Subcutaneous adipose tissue (tissue), 4 donors: Measurements from ENCODE around the gene RASGRF2. TPM values are rescaled to one million over a fixed set of nuclear protein-coding genes. Genes with fewer than 3 reads are reported as not detected.

Experiments used
- total RNA-seq, 4 donors: library from RNA; depleted of rRNA; stranded (reverse); fragments of >200 nt; gene quantifications; one replicate each; pipeline ENCODE4 v1.1.0, GENCODE V29; 2016
- TF ChIP-seq, protein P1 (sequence below): fragments of 450-650 bp; IDR thresholded peaks from one replicate; pipeline ENCODE4 v1.5.1; 2016; ENCODE audit warnings: low read depth, mild to moderate bottlenecking, control low read depth, antibody characterized with exemption, moderate library complexity

RASGRF2 gene
- total RNA-seq, 4 donors from 2014 or later = 6.6 to 34.9 (median 20.2) TPM

DNA sequence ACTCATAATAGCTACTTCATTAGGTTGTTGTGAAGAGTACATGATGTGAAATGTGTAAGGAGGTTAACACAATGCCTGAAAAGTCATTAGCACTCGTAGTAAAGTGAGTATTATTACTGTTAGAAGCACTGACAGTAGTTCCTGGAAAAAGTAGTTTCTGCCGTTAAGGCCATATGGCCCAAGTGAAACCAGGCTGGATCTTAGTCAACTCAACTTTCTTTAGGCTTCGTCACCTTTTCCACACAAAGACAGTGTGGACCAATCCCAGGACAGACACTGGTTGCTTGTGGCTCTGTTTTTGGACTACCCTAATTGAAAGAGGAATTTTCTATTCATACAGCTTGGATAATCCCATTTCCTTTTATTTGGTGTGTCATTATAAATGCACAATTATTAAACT lies 243.6 kb downstream of the RASGRF2 start:
- TF ChIP-seq, protein P1, sequence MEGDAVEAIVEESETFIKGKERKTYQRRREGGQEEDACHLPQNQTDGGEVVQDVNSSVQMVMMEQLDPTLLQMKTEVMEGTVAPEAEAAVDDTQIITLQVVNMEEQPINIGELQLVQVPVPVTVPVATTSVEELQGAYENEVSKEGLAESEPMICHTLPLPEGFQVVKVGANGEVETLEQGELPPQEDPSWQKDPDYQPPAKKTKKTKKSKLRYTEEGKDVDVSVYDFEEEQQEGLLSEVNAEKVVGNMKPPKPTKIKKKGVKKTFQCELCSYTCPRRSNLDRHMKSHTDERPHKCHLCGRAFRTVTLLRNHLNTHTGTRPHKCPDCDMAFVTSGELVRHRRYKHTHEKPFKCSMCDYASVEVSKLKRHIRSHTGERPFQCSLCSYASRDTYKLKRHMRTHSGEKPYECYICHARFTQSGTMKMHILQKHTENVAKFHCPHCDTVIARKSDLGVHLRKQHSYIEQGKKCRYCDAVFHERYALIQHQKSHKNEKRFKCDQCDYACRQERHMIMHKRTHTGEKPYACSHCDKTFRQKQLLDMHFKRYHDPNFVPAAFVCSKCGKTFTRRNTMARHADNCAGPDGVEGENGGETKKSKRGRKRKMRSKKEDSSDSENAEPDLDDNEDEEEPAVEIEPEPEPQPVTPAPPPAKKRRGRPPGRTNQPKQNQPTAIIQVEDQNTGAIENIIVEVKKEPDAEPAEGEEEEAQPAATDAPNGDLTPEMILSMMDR = no peak

GRCh38 chr5:81204205-81204604 lies 244.0 kb downstream of the RASGRF2 start:
- TF ChIP-seq, protein P1 = no peak

DNA sequence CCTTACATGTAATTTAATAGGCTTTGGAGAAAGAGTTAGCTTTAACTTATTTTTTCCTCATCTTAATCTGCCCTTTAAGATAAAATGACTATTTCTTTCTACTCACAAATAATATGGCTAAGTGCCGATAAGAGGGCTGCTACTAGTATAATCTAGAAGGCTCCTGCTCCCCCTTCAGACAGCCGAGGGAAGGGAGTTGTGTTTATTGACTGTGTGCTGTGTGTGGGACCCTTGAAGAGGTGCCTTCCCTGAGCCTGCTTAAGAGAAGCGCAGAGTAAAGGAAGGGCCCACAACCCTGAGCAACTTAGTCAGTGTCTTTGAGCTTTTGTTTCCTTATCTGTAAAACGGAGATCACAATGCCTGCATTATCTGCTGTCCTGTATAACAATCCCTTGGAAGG lies 244.9 kb downstream of the RASGRF2 start:
- TF ChIP-seq, protein P1 = no peak

DNA sequence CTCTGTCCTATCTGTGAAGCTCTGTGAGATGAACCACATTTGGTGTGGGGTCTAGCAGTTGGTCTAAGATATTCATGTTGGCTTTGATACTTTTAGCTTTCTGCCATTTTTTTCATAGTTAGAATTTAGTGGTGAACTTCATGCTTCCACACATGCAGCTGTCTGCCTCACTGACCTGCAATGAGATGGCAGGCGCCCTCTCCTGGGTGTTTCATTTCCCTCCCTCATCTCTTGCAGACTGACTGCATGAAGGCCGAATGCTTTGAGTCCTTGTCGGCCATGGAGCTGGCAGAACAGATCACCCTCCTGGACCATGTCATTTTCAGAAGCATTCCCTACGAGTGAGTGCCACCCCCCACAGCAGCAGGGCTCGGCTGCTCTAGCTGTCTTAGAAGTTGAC lies 246.8 kb downstream of the RASGRF2 start:
- TF ChIP-seq, protein P1 = no peak

GRCh38 chr5:81208904-81209303 lies 248.7 kb downstream of the RASGRF2 start:
- TF ChIP-seq, protein P1 = no peak

DNA sequence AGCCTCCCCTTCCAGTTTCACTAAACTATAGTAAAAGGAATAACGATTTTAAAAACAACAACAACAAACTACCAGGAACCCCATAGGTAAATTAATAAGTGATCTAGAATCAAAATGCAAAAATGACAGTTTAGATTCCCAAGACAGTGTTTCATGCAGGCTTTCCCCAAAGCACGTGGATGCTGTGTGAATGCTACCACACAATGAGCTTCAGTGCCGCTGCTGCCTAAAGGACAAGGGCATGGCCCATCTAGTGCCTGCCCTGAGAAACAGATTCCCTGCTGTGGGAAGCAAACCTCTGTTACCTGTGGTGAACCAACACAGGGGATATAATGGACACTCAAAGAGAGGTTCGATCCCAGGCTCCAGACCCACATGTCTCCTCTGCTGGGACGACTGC lies 249.2 kb downstream of the RASGRF2 start:
- TF ChIP-seq, protein P1 = no peak

GRCh38 chr5:81209869-81210493 lies 249.8 kb downstream of the RASGRF2 start:
- TF ChIP-seq, protein P1 = no peak
